H1 (cell line): ENCODE measurements around the gene PLAAT2. TPM values are rescaled to one million over a fixed set of nuclear protein-coding genes. Genes with fewer than 3 reads are reported as not detected.
A peak's percentile ranks its signal among the peaks of the same experiment; 100 is the strongest.

Experiments
- CTCF ChIA-PET: fragments of 300-600 bp; sonication (Branson Sonifier 250); formaldehyde crosslinking; loops from one replicate; lab custom pipeline; 2021; ENCODE audit not compliant: partially characterized antibody; lab: Charles Lee
- POLR2A ChIA-PET: fragments of 300-600 bp; sonication (Branson Sonifier 250); formaldehyde crosslinking; loops from one replicate; lab custom pipeline; 2021; ENCODE audit warnings: inconsistent platforms; ENCODE audit not compliant: partially characterized antibody; lab: Charles Lee
- DNase-seq, 2 experiments: peaks; one replicate each; pipeline versions ENCODE4 v3.0.0 to v3.0.0-alpha.2; 2010 to 2022; ENCODE audit warnings: low spot score in 2 of 2, low read depth in 1 of 2, mixed read lengths in 1 of 2
- FAIRE-seq: peaks from 2 replicates; lab custom pipeline; 2011; peaks lifted over from hg19 to GRCh38; lab: Jason Lieb, UNC
- H2AFZ ChIP-seq: 2 replicates; pipeline ENCODE4 v1.8.1; 2012; ENCODE audit warnings: low read length, inconsistent platforms
- H2AK5ac ChIP-seq: 2 replicates; pipeline ENCODE4 v1.6.1; 2013; ENCODE audit warnings: low read depth, low read length
- H2BK120ac ChIP-seq: replicated peaks from 2 replicates; pipeline ENCODE3; 2013; ENCODE audit warnings: low read depth, low read length, inconsistent platforms
- H2BK12ac ChIP-seq: 2 replicates; pipeline ENCODE4 v1.6.1; 2013; ENCODE audit warnings: low read depth, low read length
- H2BK15ac ChIP-seq: 2 replicates; pipeline ENCODE4 v1.6.1; 2013; ENCODE audit warnings: low read length
- H2BK20ac ChIP-seq: 2 replicates; pipeline ENCODE4 v1.6.1; 2013; ENCODE audit warnings: low read length
- H2BK5ac ChIP-seq: 2 replicates; pipeline ENCODE4 v1.6.1; 2013; ENCODE audit warnings: low read depth, low read length
- H3K14ac ChIP-seq: 2 replicates; pipeline ENCODE4 v1.6.1; 2013; ENCODE audit warnings: inconsistent platforms; ENCODE audit not compliant: insufficient read length
- H3K18ac ChIP-seq: 2 replicates; pipeline ENCODE4 v1.6.1; 2013; ENCODE audit warnings: low read length; ENCODE audit errors: extremely low read depth
- H3K23ac ChIP-seq: 2 replicates; pipeline ENCODE4 v1.6.1; 2013; ENCODE audit warnings: inconsistent platforms; ENCODE audit not compliant: insufficient read length
- H3K23me2 ChIP-seq: 2 replicates; pipeline ENCODE4 v1.6.1; 2013; ENCODE audit warnings: low read depth, low read length
- H3K27ac ChIP-seq: 2 replicates; pipeline ENCODE4 v1.6.1; 2011; ENCODE audit warnings: low read depth, low read length, inconsistent platforms
- H3K27me3 ChIP-seq, 4 experiments: replicated peaks in 1 of 4; 1 replicate in 1 of 4; 2 replicates in 3 of 4; pipeline versions ENCODE4 v1.6.1 to v1.8.1; 2011 to 2013; ENCODE audit warnings: low read length in 3 of 4, mild to moderate bottlenecking in 3 of 4, inconsistent platforms in 2 of 4, mixed read lengths in 2 of 4, moderate library complexity in 1 of 4; ENCODE audit not compliant: control insufficient read depth in 3 of 4, insufficient read depth in 3 of 4; ENCODE audit errors: extremely low read depth in 1 of 4
- H3K36me3 ChIP-seq, 4 experiments: 2 replicates each; pipeline versions ENCODE4 v1.6.1 to v1.8.1; 2011 to 2013; ENCODE audit warnings: mild to moderate bottlenecking in 4 of 4, low read length in 3 of 4, moderate library complexity in 2 of 4, control low read depth in 1 of 4, inconsistent platforms in 1 of 4; ENCODE audit not compliant: insufficient read depth in 4 of 4, control insufficient read depth in 2 of 4
- H3K4ac ChIP-seq: replicated peaks from 2 replicates; pipeline ENCODE3; 2013; ENCODE audit warnings: low read length, low read depth, mixed read lengths, inconsistent platforms; ENCODE audit not compliant: insufficient read length
- H3K4me1 ChIP-seq, 4 experiments: replicated peaks in 1 of 4; 1 replicate in 1 of 4; 2 replicates in 3 of 4; pipeline versions ENCODE4 v1.6.1 to v1.8.1; 2011 to 2013; ENCODE audit warnings: low read length in 3 of 4, inconsistent platforms in 2 of 4, mixed read lengths in 1 of 4; ENCODE audit not compliant: insufficient read depth in 4 of 4, control insufficient read depth in 3 of 4
- H3K4me2 ChIP-seq, 2 experiments: 2 replicates each; pipeline versions ENCODE4 v1.6.1 to v1.8.1; 2011 to 2013; ENCODE audit warnings: low read depth in 2 of 2, low read length in 2 of 2, control low read depth in 1 of 2, inconsistent platforms in 1 of 2, mild to moderate bottlenecking in 1 of 2; ENCODE audit not compliant: insufficient read depth in 1 of 2
- H3K4me3 ChIP-seq, 4 experiments: fragments of 200-600, 300-600 bp in 1 of 4; sonication (generic), shearing (Covaris generic), sonication (Bioruptor Twin) in 1 of 4; 2 replicates each; pipeline versions ENCODE4 v1.5.1 to v1.8.1; 2011 to 2016; ENCODE audit warnings: low read length in 4 of 4, low read depth in 3 of 4, control low read depth in 2 of 4, inconsistent platforms in 2 of 4, mild to moderate bottlenecking in 2 of 4, mixed read lengths in 1 of 4, moderate library complexity in 1 of 4; ENCODE audit not compliant: insufficient read depth in 2 of 4; ENCODE audit errors: extremely low read depth in 1 of 4
- H3K56ac ChIP-seq: replicated peaks from 2 replicates; pipeline ENCODE3; 2013; ENCODE audit warnings: low read depth, mild to moderate bottlenecking, mixed read lengths, low read length, inconsistent platforms; ENCODE audit not compliant: insufficient read length
- H3K79me1 ChIP-seq: 2 replicates; pipeline ENCODE4 v1.6.1; 2013; ENCODE audit warnings: low read depth, low read length, control low read depth
- H3K79me2 ChIP-seq, 2 experiments: 2 replicates each; pipeline versions ENCODE4 v1.6.1 to v1.8.1; 2012 to 2013; ENCODE audit warnings: low read length in 2 of 2, mild to moderate bottlenecking in 2 of 2, inconsistent platforms in 1 of 2; ENCODE audit not compliant: insufficient read depth in 2 of 2, control insufficient read depth in 1 of 2
- H3K9ac ChIP-seq, 4 experiments: replicated peaks in 1 of 4; 1 replicate in 1 of 4; 2 replicates in 3 of 4; pipeline versions ENCODE4 v1.6.1 to v1.8.1; 2011 to 2013; ENCODE audit warnings: low read depth in 3 of 4, low read length in 3 of 4, control low read depth in 2 of 4, mild to moderate bottlenecking in 2 of 4, moderate library complexity in 2 of 4, inconsistent platforms in 1 of 4; ENCODE audit errors: extremely low read depth in 1 of 4
- H3K9me3 ChIP-seq, 2 experiments: 2 replicates each; pipeline versions ENCODE4 v1.6.1 to v1.8.1; 2012 to 2013; ENCODE audit warnings: mild to moderate bottlenecking in 2 of 2, moderate library complexity in 2 of 2, control low read depth in 1 of 2, inconsistent platforms in 1 of 2, low read depth in 1 of 2, low read length in 1 of 2, mixed read lengths in 1 of 2; ENCODE audit not compliant: insufficient read depth in 2 of 2
- H4K20me1 ChIP-seq, 2 experiments: replicated peaks in 1 of 2; 2 replicates each; pipeline versions ENCODE3 to v1.8.1; 2011 to 2013; ENCODE audit warnings: inconsistent platforms in 2 of 2, low read length in 2 of 2, mild to moderate bottlenecking in 1 of 2; ENCODE audit not compliant: insufficient read depth in 2 of 2, control insufficient read depth in 1 of 2
- H4K5ac ChIP-seq: 2 replicates; pipeline ENCODE4 v1.6.1; 2013; ENCODE audit warnings: low read length, low read depth, mixed read lengths, inconsistent platforms; ENCODE audit not compliant: insufficient read length
- H4K8ac ChIP-seq: 2 replicates; pipeline ENCODE4 v1.8.0; 2013; ENCODE audit warnings: mild to moderate bottlenecking, moderate library complexity, low read length, inconsistent platforms; ENCODE audit not compliant: insufficient read depth; ENCODE audit errors: extremely low read depth
- H4K91ac ChIP-seq: replicated peaks from 2 replicates; pipeline ENCODE3; 2013; ENCODE audit warnings: low read length, mixed read lengths, inconsistent platforms; ENCODE audit not compliant: insufficient read length
- BACH1 ChIP-seq: IDR thresholded peaks from 2 replicates; pipeline ENCODE4 v1.6.1; 2012; ENCODE audit warnings: low read length, improper control_type of control experiment
- NRF1 ChIP-seq: IDR thresholded peaks from 2 replicates; pipeline ENCODE4 v1.6.1; 2011; ENCODE audit warnings: mild to moderate bottlenecking, low read depth, low read length, improper control_type of control experiment
- SAP30 ChIP-seq: fragments of 300-600 bp; sonication (generic); IDR thresholded peaks from 2 replicates; pipeline ENCODE4 v1.7.1; 2012; ENCODE audit warnings: low read length, moderate library complexity, mild to moderate bottlenecking, inconsistent platforms; ENCODE audit not compliant: insufficient read depth, insufficient replicate concordance
- SIRT6 ChIP-seq: IDR thresholded peaks from one replicate; pipeline ENCODE4 v1.7.1; 2012; ENCODE audit warnings: low read length, inconsistent platforms
- TAF1 ChIP-seq: IDR thresholded peaks from 2 replicates; pipeline ENCODE4 v1.6.1; 2011; ENCODE audit warnings: mild to moderate bottlenecking, low read depth, low read length
- ZNF274 ChIP-seq: IDR thresholded peaks from 2 replicates; pipeline ENCODE4 v1.7.0; 2012; ENCODE audit warnings: low read length, borderline replicate concordance; ENCODE audit errors: extremely low read depth
- WGBS, 2 experiments: shearing (Covaris generic) in 1 of 2; methylation state at CpG; one replicate each; pipeline versions ENCODE4 v1.1.6 to v1.1.7; 2013 to 2015; ENCODE audit warnings: low lambda C conversion rate in 2 of 2, mixed read lengths in 2 of 2, inconsistent platforms in 1 of 2, low coverage in 1 of 2, missing lambda C conversion rate in 1 of 2; ENCODE audit not compliant: insufficient replicate concordance in 2 of 2, insufficient coverage in 1 of 2, insufficient read length in 1 of 2; ENCODE audit errors: extremely low coverage in 1 of 2, missing lambda C conversion rate in 1 of 2; 5-methylcytosine and 5-hydroxymethylcytosine counted together
- polyA plus RNA-seq, 7 experiments: library from polyadenylated mRNA; depleted of rRNA in 3 of 7; stranded (reverse) in 5 of 7; unstranded in 2 of 7; fragments of >200 nt in 5 of 7; fragments of 200-250 nt in 2 of 7; gene quantifications; 1 replicate in 5 of 7; 2 replicates in 1 of 7; 4 replicates in 1 of 7; pipeline versions ENCODE4 v1.2.1 to v1.2.3, GENCODE V29; 2011 to 2013; ENCODE audit warnings: missing spikeins in 2 of 7, mixed read lengths in 2 of 7
- total RNA-seq: library from RNA; stranded (reverse); fragmentation: NEBNext Ultra II Directional; extraction: Animal tissue kit (Norgen Biotek cat#: 25700); gene quantifications from 2 replicates; pipeline ENCODE4 v1.2.1, GENCODE V29; 2021
- TF ChIP-seq, protein P1 (sequence below): IDR thresholded peaks from 2 replicates; pipeline ENCODE4 v1.6.1; 2012; ENCODE audit warnings: inconsistent platforms

PLAAT2 gene
- total and polyA plus RNA-seq, 2 of the 8 experiments (the other 6 are each of a cell fraction or from before 2014, with no cell fraction given), result 0.39 TPM; not detected in 1

DNA sequence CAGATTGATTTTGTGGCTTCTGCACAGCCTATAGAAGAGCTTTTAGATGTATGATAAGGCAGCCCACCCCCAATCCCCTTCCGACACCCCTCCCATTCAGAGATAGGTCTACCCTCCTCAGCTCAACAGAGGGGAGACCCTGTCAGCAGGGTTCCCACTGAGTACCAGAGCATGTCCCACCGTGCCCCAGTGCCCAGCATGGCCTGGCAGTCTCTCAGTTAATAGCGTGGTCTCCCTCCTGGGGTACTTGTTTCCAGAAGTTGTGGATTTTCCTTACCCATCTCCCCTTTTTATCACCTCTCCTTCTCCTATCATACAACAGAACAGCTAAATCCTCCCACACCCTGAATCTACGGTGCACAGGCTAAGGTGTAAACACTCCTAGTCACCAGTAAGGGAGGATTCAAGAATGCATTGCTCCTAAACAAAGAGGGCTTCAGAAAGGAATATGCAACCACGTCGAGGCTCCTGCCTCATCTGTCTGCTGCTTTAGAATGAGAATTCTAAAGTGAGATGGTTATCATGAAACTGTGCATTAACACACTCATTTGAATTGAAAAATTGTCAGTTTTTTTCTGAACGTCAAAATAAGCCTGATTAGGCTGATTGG lies 6.7 kb downstream of the PLAAT2 start:
- WGBS, 2 experiments, result 66% methylated on average over 6 of the region's 7 CpGs; no CpG with 5 or more reads in 1 of the 2 experiments
- Histone ChIP-seq H3K23me2 (no peaks in the 10 kb centered on the region; the same call in 1 of the 2 replicates), H3K79me1 (no peaks in the 10 kb centered on the region), H2AFZ (no peak overlapping the region), H3K79me2 (no peaks in the 10 kb centered on the region), H3K4me1 (peaks cover 0 to 8% (median 2%) of the 10 kb centered on the region in 4 experiments; a peak in 3 of 7 replicates), H3K4me2 (no peak overlapping the region), H3K9ac (no peak overlapping the region), H3K9me3 (no peaks in the 10 kb centered on the region), H3K14ac (no peak overlapping the region), H3K18ac (peak overlapping the region; percentile 15; the same call in 1 of the 2 replicates), H3K36me3 (no peaks in the 10 kb centered on the region), H2BK20ac (peak overlapping the region; percentile 0; the same call in 1 of the 2 replicates), H4K5ac (no peak overlapping the region), H3K27ac (no peak overlapping the region), H2AK5ac (peak overlapping the region; percentile 69; the same call in 1 of the 2 replicates), H3K56ac (no peak overlapping the region), H3K27me3 (no peaks in the 10 kb centered on the region), H2BK5ac (no peak overlapping the region), H2BK15ac (no peak overlapping the region), H4K91ac (peak overlapping the region; percentile 29), H3K23ac (no peak overlapping the region), H4K20me1 (no peaks in the 10 kb centered on the region), H3K4me3 (no peak overlapping the region), H3K4ac (no peak overlapping the region), H2BK12ac (peak overlapping the region; percentile 93; the same call in 1 of the 2 replicates), H2BK120ac (no peak overlapping the region), H4K8ac (no peak overlapping the region)
- FAIRE-seq (no peak), DNase-seq (no peak)
- CTCF ChIA-PET, result interaction anchor here (0.8 to 1.0 kb wide), 3 partner anchors 19 to 91 kb away, joined by 3 to 4 read pairs (median 3); no protein-coding TSS in a partner anchor
- POLR2A ChIA-PET, result interaction anchor here (0.6 to 1.0 kb wide), 2 partner anchors 14 kb away, joined by 3 read pairs; no protein-coding TSS in a partner anchor
- TF ChIP-seq SIRT6, result no peak
- no peak for TF ChIP-seq SAP30
- no peak for TF ChIP-seq BACH1
- no peak for TF ChIP-seq NRF1
- no peak for TF ChIP-seq ZNF274
- TF ChIP-seq TAF1, result no peak
- TF ChIP-seq, protein P1, sequence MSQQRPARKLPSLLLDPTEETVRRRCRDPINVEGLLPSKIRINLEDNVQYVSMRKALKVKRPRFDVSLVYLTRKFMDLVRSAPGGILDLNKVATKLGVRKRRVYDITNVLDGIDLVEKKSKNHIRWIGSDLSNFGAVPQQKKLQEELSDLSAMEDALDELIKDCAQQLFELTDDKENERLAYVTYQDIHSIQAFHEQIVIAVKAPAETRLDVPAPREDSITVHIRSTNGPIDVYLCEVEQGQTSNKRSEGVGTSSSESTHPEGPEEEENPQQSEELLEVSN, result no peak
